ENCODE data around the gene ANKRD10.
A peak's percentile ranks its signal among the peaks of the same experiment; 100 is the strongest.
"Not testable (repeated sequence)": the region's sequence is repeated elsewhere in the genome, so short reads cannot be mapped to it uniquely, and the experiment has no call there.

ANKRD10 gene

GRCh38 chr13:110915057-110915873 is at the start of gene ANKRD10:
ANKRD10 (minus strand) TSS chr13:110915069; CDS start chr13:110914934, 135 bp downstream.
- DNase-seq (ENCODE audit: low read depth, low spot score), result peak; percentile 80

GRCh38 chr13:110964229-110965037 is 49.6 kb upstream of the ANKRD10 start:
- no peak for DNase-seq (ENCODE audit: low read depth, low spot score)

GRCh38 chr13:110963554-110963970 is 48.7 kb upstream of the ANKRD10 start:
- no peak for DNase-seq (ENCODE audit: low read depth, low spot score)

GRCh38 chr13:110961959-110962358 is 47.1 kb upstream of the ANKRD10 start:
- no peak for DNase-seq (ENCODE audit: low read depth, low spot score)

- DNase-seq (ENCODE audit: low read depth, low spot score), result no peak
Observed at GRCh38 chr13:110960204-110960603, 45.3 kb upstream of the ANKRD10 start.

- no peak for DNase-seq (ENCODE audit: low read depth, low spot score)
Observed at GRCh38 chr13:110957931-110958330, 43.1 kb upstream of the ANKRD10 start.

- DNase-seq (ENCODE audit: low read depth, low spot score), result no peak
Observed at GRCh38 chr13:110957181-110957884, 42.5 kb upstream of the ANKRD10 start.

GRCh38 chr13:110956216-110956615 is 41.3 kb upstream of the ANKRD10 start:
- not testable (repeated sequence) for DNase-seq (ENCODE audit: low read depth, low spot score)

GRCh38 chr13:110955608-110956007 is 40.7 kb upstream of the ANKRD10 start:
- not testable (repeated sequence) for DNase-seq (ENCODE audit: low read depth, low spot score)

- not testable (repeated sequence) for DNase-seq (ENCODE audit: low read depth, low spot score)
Observed at GRCh38 chr13:110955072-110955503, 40.2 kb upstream of the ANKRD10 start.

- not testable (repeated sequence) for DNase-seq (ENCODE audit: low read depth, low spot score)
Observed at GRCh38 chr13:110954533-110954920, 39.7 kb upstream of the ANKRD10 start.

GRCh38 chr13:110953833-110954532 is 39.1 kb upstream of the ANKRD10 start:
- DNase-seq (ENCODE audit: low read depth, low spot score), result no peak

GRCh38 chr13:110953416-110953815 is 38.5 kb upstream of the ANKRD10 start:
- no peak for DNase-seq (ENCODE audit: low read depth, low spot score)

GRCh38 chr13:110952135-110952534 is 37.3 kb upstream of the ANKRD10 start:
- DNase-seq (ENCODE audit: low read depth, low spot score), result not testable (repeated sequence)

- no peak for DNase-seq (ENCODE audit: low read depth, low spot score)
Observed at GRCh38 chr13:110950819-110951570, 36.1 kb upstream of the ANKRD10 start.

- DNase-seq (ENCODE audit: low read depth, low spot score), result no peak
Observed at GRCh38 chr13:110950356-110950755, 35.5 kb upstream of the ANKRD10 start.

GRCh38 chr13:110949628-110950027 is 34.8 kb upstream of the ANKRD10 start:
- no peak for DNase-seq (ENCODE audit: low read depth, low spot score)

GRCh38 chr13:110949116-110949515 is 34.2 kb upstream of the ANKRD10 start:
- no peak for DNase-seq (ENCODE audit: low read depth, low spot score)

- DNase-seq (ENCODE audit: low read depth, low spot score), result not testable (repeated sequence)
Observed at GRCh38 chr13:110947338-110947737, 32.5 kb upstream of the ANKRD10 start.

- no peak for DNase-seq (ENCODE audit: low read depth, low spot score)
Observed at GRCh38 chr13:110945928-110946570, 31.2 kb upstream of the ANKRD10 start.

Measured in activated CD4-positive, CD25-positive, alpha-beta regulatory T cell treated with anti-CD3 and anti-CD28 coated beads, Interleukin-2, amount 50 U/mL, for 16 hours (primary cell).